GM12872 (cell line): ENCODE measurements around the gene NTM.

Experiments used
- CTCF ChIP-seq: IDR thresholded peaks from 3 replicates; pipeline ENCODE4 v1.5.1; 2011; ENCODE audit warnings: low read depth, mild to moderate bottlenecking, low read length, moderate library complexity; ENCODE audit not compliant: insufficient read depth

The NTM gene

GRCh38 chr11:132168344-132168981 lies 798.0 kb downstream of the NTM start:
- TF ChIP-seq CTCF = no peak

GRCh38 chr11:132171031-132171430 lies 800.6 kb downstream of the NTM start:
- TF ChIP-seq CTCF = no peak

GRCh38 chr11:132174362-132175255 lies 804.2 kb downstream of the NTM start:
- TF ChIP-seq CTCF = no peak

GRCh38 chr11:132177106-132177505 lies 806.7 kb downstream of the NTM start:
- no peak for TF ChIP-seq CTCF

- no peak for TF ChIP-seq CTCF
These were observed 813.7 kb downstream of the NTM start for GRCh38 chr11:132184079-132184478.

- no peak for TF ChIP-seq CTCF
These were observed 815.5 kb downstream of the NTM start for GRCh38 chr11:132185726-132186592.

GRCh38 chr11:132186699-132187098 lies 816.3 kb downstream of the NTM start:
- peak; percentile 40 for TF ChIP-seq CTCF
